ENCODE measurements around the gene EDN3.

- TF ChIP-seq EZH2 (IDR thresholded peaks at IDR 0.05; ENCODE audit: low read length), result no peak
- TF ChIP-seq, protein P1, sequence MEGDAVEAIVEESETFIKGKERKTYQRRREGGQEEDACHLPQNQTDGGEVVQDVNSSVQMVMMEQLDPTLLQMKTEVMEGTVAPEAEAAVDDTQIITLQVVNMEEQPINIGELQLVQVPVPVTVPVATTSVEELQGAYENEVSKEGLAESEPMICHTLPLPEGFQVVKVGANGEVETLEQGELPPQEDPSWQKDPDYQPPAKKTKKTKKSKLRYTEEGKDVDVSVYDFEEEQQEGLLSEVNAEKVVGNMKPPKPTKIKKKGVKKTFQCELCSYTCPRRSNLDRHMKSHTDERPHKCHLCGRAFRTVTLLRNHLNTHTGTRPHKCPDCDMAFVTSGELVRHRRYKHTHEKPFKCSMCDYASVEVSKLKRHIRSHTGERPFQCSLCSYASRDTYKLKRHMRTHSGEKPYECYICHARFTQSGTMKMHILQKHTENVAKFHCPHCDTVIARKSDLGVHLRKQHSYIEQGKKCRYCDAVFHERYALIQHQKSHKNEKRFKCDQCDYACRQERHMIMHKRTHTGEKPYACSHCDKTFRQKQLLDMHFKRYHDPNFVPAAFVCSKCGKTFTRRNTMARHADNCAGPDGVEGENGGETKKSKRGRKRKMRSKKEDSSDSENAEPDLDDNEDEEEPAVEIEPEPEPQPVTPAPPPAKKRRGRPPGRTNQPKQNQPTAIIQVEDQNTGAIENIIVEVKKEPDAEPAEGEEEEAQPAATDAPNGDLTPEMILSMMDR (optimal IDR thresholded peaks at IDR 0.05 in 1 of 3, IDR thresholded peaks at IDR 0.05 in 1 of 3, conservative IDR thresholded peaks at IDR 0.05 in 1 of 3; ENCODE audit: extremely low read depth in 1 of 3, insufficient read depth in 2 of 3, low read length in 3 of 3), result no peak
Measured at GRCh38 chr20:59365611-59366285, 65.3 kb downstream of the EDN3 start.

Data from keratinocyte (primary cell).